Endothelial cell of umbilical vein (primary cell): ENCODE measurements around the gene CAPN15. TPM values are rescaled to one million over a fixed set of nuclear protein-coding genes. Genes with fewer than 3 reads are reported as not detected.

Experiments
- BruUV-seq: library from RNA; stranded (reverse); fragments of 400-500 nt; replicated peaks from 2 replicates; lab custom pipeline; 2021; lab: Mats Ljungman, UMichigan
- CTCF ChIA-PET: fragments of 300-600, 350-600 bp; sonication (Branson Sonifier 250); formaldehyde crosslinking; loops from one replicate; lab custom pipeline; 2021; ENCODE audit warnings: antibody characterized with exemption, inconsistent platforms; lab: Charles Lee
- POLR2A ChIA-PET: fragments of 300-600, 350-600 bp; sonication (Branson Sonifier 250); formaldehyde crosslinking; loops from one replicate; lab custom pipeline; 2021; ENCODE audit warnings: antibody characterized with exemption, inconsistent platforms; lab: Charles Lee
- DNase-seq: peaks from one replicate; pipeline ENCODE4 v3.0.0-alpha.2; 2011; ENCODE audit warnings: low read depth, low spot score
- FAIRE-seq: peaks from 2 replicates; lab custom pipeline; 2011; peaks lifted over from hg19 to GRCh38; lab: Jason Lieb, UNC
- H2AFZ ChIP-seq: 2 replicates; pipeline ENCODE4 v1.6.0; 2012; ENCODE audit warnings: low read depth, low read length, control low read depth, inconsistent platforms
- H3K27ac ChIP-seq: 2 replicates; pipeline ENCODE4 v1.5.1; 2011; ENCODE audit warnings: low read depth, mild to moderate bottlenecking, control low read depth, low read length, moderate library complexity; ENCODE audit not compliant: insufficient read depth
- H3K27me3 ChIP-seq, 2 experiments: 2 replicates each; pipeline versions ENCODE4 v1.6.0 to v1.6.1; 2011; ENCODE audit warnings: low read length in 2 of 2, mixed read lengths in 1 of 2; ENCODE audit not compliant: control insufficient read depth in 2 of 2, insufficient read depth in 2 of 2
- H3K36me3 ChIP-seq, 2 experiments: 2 replicates in 1 of 2; 3 replicates in 1 of 2; pipeline ENCODE4 v1.5.1; 2011; ENCODE audit warnings: low read length in 2 of 2, mild to moderate bottlenecking in 1 of 2, moderate library complexity in 1 of 2; ENCODE audit not compliant: control insufficient read depth in 2 of 2, insufficient read depth in 2 of 2; ENCODE audit errors: extremely low read depth in 1 of 2
- H3K4me1 ChIP-seq: 3 replicates; pipeline ENCODE4 v1.5.1; 2011; ENCODE audit warnings: mild to moderate bottlenecking, low read length; ENCODE audit not compliant: control insufficient read depth, insufficient read depth; ENCODE audit errors: extremely low read depth
- H3K4me2 ChIP-seq: 2 replicates; pipeline ENCODE4 v1.6.1; 2011; ENCODE audit warnings: low read length, control low read depth, mixed read lengths; ENCODE audit not compliant: insufficient read depth
- H3K4me3 ChIP-seq, 3 experiments: fragments of 200-600 bp in 1 of 3; sonication (generic), shearing (Covaris generic) in 1 of 3; replicated peaks in 1 of 3; 2 replicates each; pipeline ENCODE4 v1.5.1; 2011 to 2016; ENCODE audit warnings: control low read depth in 3 of 3, low read length in 3 of 3, mild to moderate bottlenecking in 2 of 3, inconsistent platforms in 1 of 3, low read depth in 1 of 3, moderate library complexity in 1 of 3; ENCODE audit not compliant: insufficient read depth in 1 of 3
- H3K79me2 ChIP-seq: 2 replicates; pipeline ENCODE4 v1.6.0; 2012; ENCODE audit warnings: low read length, inconsistent platforms; ENCODE audit not compliant: control insufficient read depth, insufficient read depth
- H3K9ac ChIP-seq: replicated peaks from 2 replicates; pipeline ENCODE3; 2011; ENCODE audit warnings: low read length, control low read depth; ENCODE audit not compliant: insufficient read depth; ENCODE audit errors: extremely low read depth
- H3K9me1 ChIP-seq: replicated peaks from 3 replicates; pipeline ENCODE4 v1.6.0; 2011; ENCODE audit warnings: mild to moderate bottlenecking, low read length; ENCODE audit not compliant: control insufficient read depth, insufficient read depth; ENCODE audit errors: extremely low read depth
- H3K9me3 ChIP-seq: replicated peaks from 2 replicates; pipeline ENCODE4 v1.5.1; 2012; ENCODE audit warnings: low read length, inconsistent platforms; ENCODE audit not compliant: control insufficient read depth, insufficient read depth
- H4K20me1 ChIP-seq: replicated peaks from 2 replicates; pipeline ENCODE3; 2011; ENCODE audit warnings: mild to moderate bottlenecking, low read length; ENCODE audit not compliant: control insufficient read depth, insufficient read depth; ENCODE audit errors: extremely low read depth
- CTCF ChIP-seq, 2 donors: IDR thresholded peaks; 1 replicate in 1 of 2; 2 replicates in 1 of 2; pipeline ENCODE4 v1.5.1; 2011; ENCODE audit warnings: low read length in 2 of 2, mild to moderate bottlenecking in 2 of 2, moderate library complexity in 2 of 2, control low read depth in 1 of 2, inconsistent platforms in 1 of 2, low read depth in 1 of 2; ENCODE audit not compliant: insufficient read depth in 1 of 2; ENCODE audit errors: extremely low read depth in 1 of 2
- JUN ChIP-seq: IDR thresholded peaks from 2 replicates; pipeline ENCODE4 v1.6.1; 2011; ENCODE audit warnings: borderline replicate concordance, low read depth; ENCODE audit not compliant: insufficient read length, insufficient read depth
- MYC ChIP-seq: IDR thresholded peaks from one replicate; pipeline ENCODE4 v1.6.1; 2011; ENCODE audit warnings: mild to moderate bottlenecking, low read depth, low read length
- POLR2A ChIP-seq: IDR thresholded peaks from 2 replicates; pipeline ENCODE4 v1.6.1; 2012; ENCODE audit warnings: low read depth, mild to moderate bottlenecking, control low read depth, low read length
- POLR2AphosphoS5 ChIP-seq: IDR thresholded peaks from 2 replicates; pipeline ENCODE4 v1.6.1; 2012; ENCODE audit warnings: low read depth, mild to moderate bottlenecking, control low read depth, low read length, moderate library complexity; ENCODE audit not compliant: insufficient read depth
- dilution Hi-C: fragments of 300-500 bp; cut with MboI; formaldehyde crosslinking; loops from one replicate; pipeline ENCODE4 v1.15.0; 2019; ENCODE audit warnings: low sequenced_read_pairs; ENCODE audit not compliant: extremely low pct_ligation_motif_present
- intact Hi-C: fragments of 100-400 bp; cut with micrococcal nuclease; formaldehyde crosslinking; loops from one replicate; pipeline ENCODE4 v1.10.0; 2022
- polyA plus RNA-seq, 4 experiments: library from polyadenylated mRNA; depleted of rRNA in 3 of 4; stranded (reverse) in 3 of 4; unstranded in 1 of 4; fragments of >200 nt; gene quantifications; 2 replicates each; pipeline versions ENCODE4 v1.2.1 to v1.2.3, GENCODE V29; 2011 to 2012; ENCODE audit warnings: missing spikeins in 1 of 4
- total RNA-seq: library from RNA; stranded (reverse); gene quantifications from 2 replicates; pipeline ENCODE4 v1.2.3, GENCODE V29; 2021

The CAPN15 gene
- total and polyA plus RNA-seq, 2 donors (not counting 3 experiments of a cell fraction or from before 2014, with no cell fraction given): 33.9 to 65.0 TPM

DNA sequence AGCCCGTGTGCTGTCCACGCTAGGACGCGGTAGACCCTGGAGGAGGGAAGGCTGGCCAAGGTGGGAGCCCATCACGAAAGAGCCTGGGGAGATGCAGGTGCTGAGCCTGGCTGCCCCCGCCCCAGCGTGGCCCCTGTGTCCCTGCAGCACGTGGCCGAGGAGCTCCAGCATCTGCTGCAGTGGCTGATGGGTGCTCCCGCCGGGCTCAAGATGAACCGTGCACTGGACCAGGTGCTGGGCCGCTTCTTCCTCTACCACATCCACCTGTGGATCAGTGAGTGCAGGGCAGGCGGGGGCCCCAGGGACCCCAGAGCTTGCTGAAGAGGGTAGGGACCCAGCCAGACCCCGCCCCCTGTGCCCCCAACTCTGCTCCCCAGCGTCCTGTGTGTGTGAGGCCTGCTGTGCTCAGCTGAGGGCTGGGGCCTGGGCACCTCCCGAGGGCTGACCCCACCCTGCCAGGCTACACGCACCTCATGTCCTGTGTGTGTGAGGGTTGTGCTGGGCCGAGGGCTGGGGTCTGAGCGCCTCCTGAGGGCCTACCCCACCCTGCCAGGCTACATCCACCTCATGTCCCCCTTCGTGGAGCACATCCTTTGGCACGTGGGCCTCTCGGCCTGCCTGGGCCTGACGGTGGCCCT lies 50.8 kb downstream of the CAPN15 start:
- BruUV-seq: no TSS peak
- intact Hi-C loops: no loop called here

GRCh38 chr16:578870-579405 lies 51.4 kb downstream of the CAPN15 start:
- ChIA-PET POLR2A (no interaction called here), CTCF (interaction anchor here (0.5 to 2.1 kb wide), 14 partner anchors 10 to 107 kb away, joined by 3 to 10 read pairs (median 4); partner anchors contain the start of genes METTL26, RAB40C, RHOT2 and STUB1)
- H3K36me3 ChIP-seq: peaks cover 0 to 14% of the 10 kb centered on the region in 2 experiments
- FAIRE-seq (peak; percentile 82), DNase-seq (peak; percentile 76)
- no peaks in the 10 kb centered on the region for H3K9me1 ChIP-seq
- H3K27me3 ChIP-seq: no peaks in the 10 kb centered on the region
- H3K79me2 ChIP-seq: no peaks in the 10 kb centered on the region
- peak overlapping the region in 1 of 3 experiments; percentile 20 for H3K4me3 ChIP-seq
- peaks cover 2% of the 10 kb centered on the region for H3K4me1 ChIP-seq
- peak overlapping the region; percentile 5 for H2AFZ ChIP-seq
- no peak overlapping the region for H3K4me2 ChIP-seq
- no peaks in the 10 kb centered on the region for H4K20me1 ChIP-seq
- dilution Hi-C loops (no loop called here), intact Hi-C loops (loop anchor here (1.0 kb wide), 1 partner anchor 81 kb away; no protein-coding TSS in a partner anchor)
- no TSS peak for BruUV-seq
- H3K9ac ChIP-seq: no peak overlapping the region
- H3K27ac ChIP-seq: no peak overlapping the region
- peak; percentile 22 for TF ChIP-seq POLR2AphosphoS5
- TF ChIP-seq CTCF (IDR thresholded peaks at IDR 0.05; ENCODE audit: extremely low read depth in 1 of 2, insufficient read depth in 1 of 2, low read depth in 1 of 2, low read length in 2 of 2): peak; percentile 95 to 98
- TF ChIP-seq JUN: no peak
- peak; percentile 47 for TF ChIP-seq MYC
- no peaks in the 10 kb centered on the region for H3K9me3 ChIP-seq

More for the DNA sequence above, 50.8 kb downstream of the CAPN15 start:
- H3K4me3 ChIP-seq: no peak overlapping the region
- no peaks in the 10 kb centered on the region for H3K9me3 ChIP-seq
- ChIA-PET POLR2A (interaction anchor here (0.6 kb wide), 1 partner anchor 76 kb away, joined by 6 read pairs; no protein-coding TSS in a partner anchor), CTCF (interaction anchor here (1.0 to 2.1 kb wide), 5 partner anchors 10 to 92 kb away, joined by 3 to 10 read pairs (median 5); no protein-coding TSS in a partner anchor)
- no peaks in the 10 kb centered on the region for H3K79me2 ChIP-seq
- no peak overlapping the region for H3K9ac ChIP-seq
- dilution Hi-C loops: no loop called here
- no peak overlapping the region for H3K4me2 ChIP-seq
- peaks cover 2% of the 10 kb centered on the region for H3K4me1 ChIP-seq
- no peak overlapping the region for H3K27ac ChIP-seq
- no peak overlapping the region for H2AFZ ChIP-seq
- DNase-seq: no peak
- no peak for FAIRE-seq
- H3K27me3 ChIP-seq: no peaks in the 10 kb centered on the region
- H3K36me3 ChIP-seq: peaks cover 0 to 16% of the 10 kb centered on the region in 2 experiments
- H3K9me1 ChIP-seq: no peaks in the 10 kb centered on the region
- no peak for TF ChIP-seq POLR2A
- peak; percentile 14 for TF ChIP-seq POLR2AphosphoS5
- H4K20me1 ChIP-seq: no peaks in the 10 kb centered on the region
